ENCODE results near the gene ABCA3. TPM values are rescaled to one million over a fixed set of nuclear protein-coding genes. Genes with fewer than 3 reads are reported as not detected.

The ABCA3 gene
- total and polyA plus RNA-seq, 2 donors from 2014 or later, result 5.5 to 35.5 TPM

- no peak for TF ChIP-seq CTCF (IDR thresholded peaks at IDR 0.05; ENCODE audit: borderline replicate concordance, extremely low read depth, insufficient read depth)
- Histone ChIP-seq H3K27ac (ENCODE audit: low read depth in 2 of 2, low read length in 2 of 2) (no peak overlapping the region), H3K36me3 (ENCODE audit: control insufficient read depth in 2 of 3, insufficient read depth in 3 of 3, low read length in 3 of 3) (no peaks in the 10 kb centered on the region), H3K9ac (ENCODE audit: low read length in 3 of 3) (no peak overlapping the region), H3K9me3 (ENCODE audit: control insufficient read depth in 2 of 3, insufficient read depth in 1 of 3, low read length in 3 of 3) (no peaks in the 10 kb centered on the region), H3K27me3 (ENCODE audit: control insufficient read depth, insufficient read depth, low read length) (no peaks in the 10 kb centered on the region), H3K4me1 (ENCODE audit: control insufficient read depth in 2 of 3, insufficient read depth in 2 of 3, low read depth in 1 of 3, low read length in 3 of 3) (peaks cover 0 to 1% (median 1%) of the 10 kb centered on the region in 3 donors), H3K4me3 (ENCODE audit: low read length in 3 of 3) (no peak overlapping the region)
- FAIRE-seq, result no peak
- DNase-seq, result peak in 2 of 5 donors; percentile 57 to 60
- intact Hi-C loops (cut with DNase I), result no loop called here
These were observed 25.1 kb upstream of the ABCA3 start for GRCh38 chr16:2365397-2366294.

- TF ChIP-seq CTCF (IDR thresholded peaks at IDR 0.05; ENCODE audit: borderline replicate concordance, extremely low read depth, insufficient read depth), result no peak
- intact Hi-C loops (cut with DNase I), result no loop called here
- FAIRE-seq, result no peak
These were observed 24.2 kb upstream of the ABCA3 start for GRCh38 chr16:2364638-2365210.

GRCh38 chr16:2362218-2362617, 21.7 kb upstream of the ABCA3 start:
- H3K27me3 ChIP-seq (ENCODE audit: control insufficient read depth, insufficient read depth, low read length), result no peaks in the 10 kb centered on the region
- DNase-seq (no peak), FAIRE-seq (no peak)
- no peak overlapping the region for H3K4me3 ChIP-seq (ENCODE audit: low read length in 3 of 3)
- no peak for TF ChIP-seq CTCF (IDR thresholded peaks at IDR 0.05; ENCODE audit: borderline replicate concordance, extremely low read depth, insufficient read depth)
- no peaks in the 10 kb centered on the region for H3K36me3 ChIP-seq (ENCODE audit: control insufficient read depth in 2 of 3, insufficient read depth in 3 of 3, low read length in 3 of 3)
- no peaks in the 10 kb centered on the region for H3K9me3 ChIP-seq (ENCODE audit: control insufficient read depth in 2 of 3, insufficient read depth in 1 of 3, low read length in 3 of 3)
- H3K9ac ChIP-seq (ENCODE audit: low read length in 3 of 3), result no peak overlapping the region
- no peaks in the 10 kb centered on the region for H3K4me1 ChIP-seq (ENCODE audit: control insufficient read depth in 2 of 3, insufficient read depth in 2 of 3, low read depth in 1 of 3, low read length in 3 of 3)
- no peak overlapping the region for H3K27ac ChIP-seq (ENCODE audit: low read depth in 2 of 2, low read length in 2 of 2)
- intact Hi-C loops (cut with DNase I), result no loop called here

More at GRCh38 chr16:2364638-2365210, 24.2 kb upstream of the ABCA3 start:
- no peak overlapping the region for H3K27ac ChIP-seq (ENCODE audit: low read depth in 2 of 2, low read length in 2 of 2)
- no peak overlapping the region for H3K4me3 ChIP-seq (ENCODE audit: low read length in 3 of 3)
- H3K9ac ChIP-seq (ENCODE audit: low read length in 3 of 3), result no peak overlapping the region
- no peaks in the 10 kb centered on the region for H3K36me3 ChIP-seq (ENCODE audit: control insufficient read depth in 2 of 3, insufficient read depth in 3 of 3, low read length in 3 of 3)
- H3K9me3 ChIP-seq (ENCODE audit: control insufficient read depth in 2 of 3, insufficient read depth in 1 of 3, low read length in 3 of 3), result no peaks in the 10 kb centered on the region
- no peaks in the 10 kb centered on the region for H3K27me3 ChIP-seq (ENCODE audit: control insufficient read depth, insufficient read depth, low read length)
- no peaks in the 10 kb centered on the region for H3K4me1 ChIP-seq (ENCODE audit: control insufficient read depth in 2 of 3, insufficient read depth in 2 of 3, low read depth in 1 of 3, low read length in 3 of 3)
- peak in 1 of 5 donors; percentile 29 for DNase-seq
